Esophagus squamous epithelium (tissue), 4 donors: ENCODE measurements around the gene CDC40.

Source experiments
- POLR2A ChIP-seq, 4 donors: fragments of 450-650 bp; IDR thresholded peaks; one replicate each; pipeline ENCODE4 v1.6.1; 2017; ENCODE audit warnings: antibody characterized with exemption in 4 of 4, mild to moderate bottlenecking in 4 of 4, moderate library complexity in 3 of 4
- TF ChIP-seq, protein P1 (sequence below), 6 experiments: fragments of 450-650 bp in 4 of 6; fragments of 200-600 bp in 2 of 6; sonication (generic) in 2 of 6; IDR thresholded peaks; one replicate each; pipeline ENCODE4 v1.5.1; 2016 to 2019; ENCODE audit warnings: antibody characterized with exemption in 6 of 6, mild to moderate bottlenecking in 4 of 6, moderate library complexity in 4 of 6

- TF ChIP-seq, protein P1, sequence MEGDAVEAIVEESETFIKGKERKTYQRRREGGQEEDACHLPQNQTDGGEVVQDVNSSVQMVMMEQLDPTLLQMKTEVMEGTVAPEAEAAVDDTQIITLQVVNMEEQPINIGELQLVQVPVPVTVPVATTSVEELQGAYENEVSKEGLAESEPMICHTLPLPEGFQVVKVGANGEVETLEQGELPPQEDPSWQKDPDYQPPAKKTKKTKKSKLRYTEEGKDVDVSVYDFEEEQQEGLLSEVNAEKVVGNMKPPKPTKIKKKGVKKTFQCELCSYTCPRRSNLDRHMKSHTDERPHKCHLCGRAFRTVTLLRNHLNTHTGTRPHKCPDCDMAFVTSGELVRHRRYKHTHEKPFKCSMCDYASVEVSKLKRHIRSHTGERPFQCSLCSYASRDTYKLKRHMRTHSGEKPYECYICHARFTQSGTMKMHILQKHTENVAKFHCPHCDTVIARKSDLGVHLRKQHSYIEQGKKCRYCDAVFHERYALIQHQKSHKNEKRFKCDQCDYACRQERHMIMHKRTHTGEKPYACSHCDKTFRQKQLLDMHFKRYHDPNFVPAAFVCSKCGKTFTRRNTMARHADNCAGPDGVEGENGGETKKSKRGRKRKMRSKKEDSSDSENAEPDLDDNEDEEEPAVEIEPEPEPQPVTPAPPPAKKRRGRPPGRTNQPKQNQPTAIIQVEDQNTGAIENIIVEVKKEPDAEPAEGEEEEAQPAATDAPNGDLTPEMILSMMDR (IDR thresholded peaks at IDR 0.05), result no peak
- no peak for TF ChIP-seq POLR2A (IDR thresholded peaks at IDR 0.05)
These were observed 32.4 kb upstream of the CDC40 start for GRCh38 chr6:110147870-110148269.
